Stomach (tissue), 9 donors: ENCODE data around the gene SPN. TPM values are rescaled to one million over a fixed set of nuclear protein-coding genes. Genes with fewer than 3 reads are reported as not detected.
"Not testable (repeated sequence)": the region's sequence is repeated elsewhere in the genome, so short reads cannot be mapped to it uniquely, and the experiment has no call there.

Experiments
- DNase-seq, 2 donors: peaks; one replicate each; pipeline versions ENCODE4 v3.0.0 to v3.0.0-alpha.2; 2013 to 2019
- H3K27ac ChIP-seq, 5 donors: fragments of 200-600 bp in 4 of 5; sonication (generic) in 4 of 5; one replicate each; pipeline ENCODE4 v1.5.1; 2013 to 2019; ENCODE audit warnings: mild to moderate bottlenecking in 1 of 5, moderate library complexity in 1 of 5
- H3K27me3 ChIP-seq, 3 donors: fragments of 200-600 bp; sonication (generic); one replicate each; pipeline ENCODE4 v1.5.1; 2017 to 2019; ENCODE audit warnings: mixed run types in 1 of 3
- H3K36me3 ChIP-seq, 4 donors: fragments of 200-600 bp; sonication (generic); 1 replicate in 3 of 4; 2 replicates in 1 of 4; pipeline ENCODE4 v1.5.1; 2016 to 2019
- H3K4me1 ChIP-seq, 4 donors: fragments of 200-600 bp; sonication (generic); one replicate each; pipeline ENCODE4 v1.5.1; 2016 to 2019
- H3K4me3 ChIP-seq, 4 donors: fragments of 200-600 bp; sonication (generic) in 3 of 4; one replicate each; pipeline ENCODE4 v1.5.1; 2016 to 2019; ENCODE audit warnings: mild to moderate bottlenecking in 1 of 4
- H3K9me3 ChIP-seq, 4 donors: fragments of 200-600 bp; sonication (generic); one replicate each; pipeline ENCODE4 v1.5.1; 2016 to 2019
- CTCF ChIP-seq, 7 experiments: fragments of 450-650 bp in 4 of 7; fragments of 200-600 bp in 3 of 7; sonication (generic) in 3 of 7; IDR thresholded peaks; one replicate each; pipeline ENCODE4 v1.5.1; 2016 to 2019; ENCODE audit warnings: antibody characterized with exemption in 7 of 7, control low read depth in 2 of 7, mild to moderate bottlenecking in 1 of 7
- EP300 ChIP-seq: sonication (generic); formaldehyde crosslinking; IDR thresholded peaks from one replicate; pipeline ENCODE4 v1.6.1; 2017; ENCODE audit warnings: antibody characterized with exemption
- POLR2A ChIP-seq, 4 donors: fragments of 450-650 bp; IDR thresholded peaks; one replicate each; pipeline ENCODE4 v1.6.1; 2016; ENCODE audit warnings: antibody characterized with exemption in 4 of 4, control low read depth in 2 of 4, mild to moderate bottlenecking in 1 of 4, moderate library complexity in 1 of 4
- POLR2AphosphoS5 ChIP-seq, 3 donors: sonication (generic); formaldehyde crosslinking; IDR thresholded peaks; one replicate each; pipeline ENCODE4 v1.6.1; 2016; ENCODE audit warnings: antibody characterized with exemption in 3 of 3
- WGBS, 5 donors: extraction: QIAGEN DNeasy Blood & Tissue Kit in 3 of 5; methylation state at CpG; one replicate each; pipeline versions ENCODE4 v1.1.5 to v1.1.7; 2013 to 2018; 5-methylcytosine and 5-hydroxymethylcytosine counted together
- intact Hi-C: fragments of 100-400 bp; cut with DNase I; formaldehyde crosslinking; loops from one replicate; pipeline ENCODE4 v1.15.1; 2023; ENCODE audit warnings: low total_unique reads
- polyA plus RNA-seq, 3 donors: library from polyadenylated mRNA; stranded (reverse); fragments of 200-250 nt; gene quantifications; one replicate each; pipeline ENCODE4 v1.2.3, GENCODE V29; 2013
- total RNA-seq, 5 donors: library from RNA; depleted of rRNA; stranded (reverse); fragments of >200 nt; gene quantifications; one replicate each; pipeline versions ENCODE4 v1.1.0 to v1.2.3, GENCODE V29; 2014 to 2016
- donor health status: healthy with polysubstance abuse.
- donor health status: Bipolar disorder and iron deficiency.
- donor health status: healthy.

SPN gene
- total and polyA plus RNA-seq, 8 donors: 0.68 to 20.1 (median 1.9) TPM

GRCh38 chr16:29687755-29688154 lies 24.7 kb downstream of the SPN start:
- intact Hi-C loops: no loop called here
- H3K27ac ChIP-seq: no peak overlapping the region
- no peak for DNase-seq

GRCh38 chr16:29688172-29688571 lies 25.1 kb downstream of the SPN start:
- no peak overlapping the region for H3K4me3 ChIP-seq
- H3K27me3 ChIP-seq: no peaks in the 10 kb centered on the region
- 89 to 96% (median 91%) methylated on average over 5 of the region's 5 CpGs for WGBS, 5 donors
- intact Hi-C loops: no loop called here
- H3K9me3 ChIP-seq: no peaks in the 10 kb centered on the region
- no peak overlapping the region for H3K27ac ChIP-seq
- H3K4me1 ChIP-seq: no peaks in the 10 kb centered on the region
- no peak for DNase-seq
- no peaks in the 10 kb centered on the region for H3K36me3 ChIP-seq
- TF ChIP-seq EP300 (no peak), CTCF (IDR thresholded peaks at IDR 0.05) (no peak), POLR2AphosphoS5 (IDR thresholded peaks at IDR 0.05) (no peak), POLR2A (IDR thresholded peaks at IDR 0.05) (no peak)

More at GRCh38 chr16:29687755-29688154, 24.7 kb downstream of the SPN start:
- Histone ChIP-seq H3K4me3 (no peak overlapping the region), H3K4me1 (no peaks in the 10 kb centered on the region), H3K36me3 (no peaks in the 10 kb centered on the region), H3K27me3 (no peaks in the 10 kb centered on the region), H3K9me3 (no peaks in the 10 kb centered on the region)
- WGBS, 5 donors: 78 to 90% (median 84%) methylated on average over 2 of the region's 2 CpGs
- TF ChIP-seq POLR2AphosphoS5 (IDR thresholded peaks at IDR 0.05): no peak
- TF ChIP-seq POLR2A (IDR thresholded peaks at IDR 0.05): no peak
- TF ChIP-seq CTCF (IDR thresholded peaks at IDR 0.05): no peak
- no peak for TF ChIP-seq EP300

GRCh38 chr16:29689490-29690351 lies 26.7 kb downstream of the SPN start:
- intact Hi-C loops, H3K4me1 ChIP-seq, DNase-seq, H3K36me3 ChIP-seq, H3K27me3 ChIP-seq, H3K27ac ChIP-seq, H3K9me3 ChIP-seq, H3K4me3 ChIP-seq: not testable (repeated sequence)
- WGBS, 5 donors: 83 to 91% (median 84%) methylated on average over 23 of the region's 23 CpGs

- H3K27ac ChIP-seq, intact Hi-C loops, H3K9me3 ChIP-seq, H3K27me3 ChIP-seq, H3K4me1 ChIP-seq, H3K36me3 ChIP-seq, DNase-seq, H3K4me3 ChIP-seq: not testable (repeated sequence)
- WGBS, 5 donors: 96 to 97% (median 97%) methylated on average over 26 of the region's 26 CpGs
These were observed 29.6 kb downstream of the SPN start for GRCh38 chr16:29692606-29693005.

- H3K27ac ChIP-seq: no peak overlapping the region
- intact Hi-C loops: loop anchor here (5.0 kb wide), 1 partner anchor 333 kb away; no protein-coding TSS in a partner anchor
These were observed 31.5 kb downstream of the SPN start for GRCh38 chr16:29694384-29695195.

GRCh38 chr16:29695675-29696074 lies 32.6 kb downstream of the SPN start:
- H3K36me3 ChIP-seq: not testable (repeated sequence)
- 88 to 98% (median 94%) methylated on average over 3 of the region's 3 CpGs for WGBS, 5 donors

More at GRCh38 chr16:29694384-29695195, 31.5 kb downstream of the SPN start:
- H3K9me3 ChIP-seq: peaks cover 0 to 9% (median 0%) of the 10 kb centered on the region in 4 donors
- no peak for DNase-seq
- 69 to 86% (median 82%) methylated on average over 26 to 41 of the region's 41 CpGs for WGBS, 5 donors
- no peak for TF ChIP-seq EP300
- H3K36me3 ChIP-seq: no peaks in the 10 kb centered on the region
- no peak overlapping the region for H3K4me3 ChIP-seq
- peaks cover 0 to 4% (median 0%) of the 10 kb centered on the region in 4 donors for H3K4me1 ChIP-seq
- H3K27me3 ChIP-seq: no peaks in the 10 kb centered on the region

More at GRCh38 chr16:29695675-29696074, 32.6 kb downstream of the SPN start:
- not testable (repeated sequence) for H3K27me3 ChIP-seq, H3K4me3 ChIP-seq, H3K9me3 ChIP-seq, DNase-seq, H3K27ac ChIP-seq, H3K4me1 ChIP-seq
- intact Hi-C loops: loop anchor here (5.0 kb wide), 1 partner anchor 332 kb away; no protein-coding TSS in a partner anchor
